HepG2 (cell line): ENCODE results near the gene FUT8. TPM values are rescaled to one million over a fixed set of nuclear protein-coding genes. Genes with fewer than 3 reads are reported as not detected.

Experiments used
- ATAC-seq: fragments of 200-7000 bp; cut with Tn5 transposase; 3 replicates; pipeline ENCODE4 v1.9.1; 2020; ENCODE audit warnings: mild to moderate bottlenecking, moderate library complexity
- BruUV-seq: library from RNA; stranded (reverse); fragments of 400-500 nt; replicated peaks from 2 replicates; lab custom pipeline; 2021; lab: Mats Ljungman, UMichigan
- CTCF ChIA-PET: fragments of 300-600 bp; formaldehyde crosslinking; extraction: SDS; loops from one replicate; lab custom pipeline; 2021; ENCODE audit warnings: low total read pairs, inconsistent platforms, low intra/inter-chr PET ratio; lab: Yijun Ruan, JAX
- POLR2A ChIA-PET: fragments of 350-600 bp; sonication (Branson Sonifier 250); formaldehyde crosslinking; loops from one replicate; lab custom pipeline; 2020; ENCODE audit warnings: antibody characterized with exemption, inconsistent platforms; lab: Yijun Ruan, JAX
- DNase-seq: peaks from one replicate; pipeline ENCODE4 v3.0.0-alpha.2; 2015; ENCODE audit warnings: low spot score
- FAIRE-seq: peaks from 3 replicates; lab custom pipeline; 2011; peaks lifted over from hg19 to GRCh38; lab: Jason Lieb, UNC
- H2AFZ ChIP-seq: one replicate; pipeline ENCODE4 v1.6.1; 2011; ENCODE audit warnings: low read length, inconsistent platforms
- H3K27ac ChIP-seq: fragments of 300-600 bp; 3 replicates; pipeline ENCODE4 v1.8.0; 2011; ENCODE audit warnings: mixed run types, mild to moderate bottlenecking, mixed read lengths, low read length, inconsistent platforms; ENCODE audit not compliant: insufficient read depth; ENCODE audit errors: extremely low read length
- H3K27me3 ChIP-seq, 2 experiments: fragments of 200-600 bp in 1 of 2; 2 replicates in 1 of 2; 3 replicates in 1 of 2; pipeline versions ENCODE4 v1.6.0 to v1.8.0; 2011; ENCODE audit warnings: low read length in 2 of 2, mild to moderate bottlenecking in 2 of 2, moderate library complexity in 2 of 2, inconsistent platforms in 1 of 2; ENCODE audit not compliant: insufficient read depth in 2 of 2, control insufficient read depth in 1 of 2
- H3K36me3 ChIP-seq, 2 experiments: fragments of 200-600 bp in 1 of 2; replicated peaks in 1 of 2; 2 replicates in 1 of 2; 3 replicates in 1 of 2; pipeline versions ENCODE4 v1.5.1 to v1.8.0; 2011; ENCODE audit warnings: low read length in 2 of 2, inconsistent platforms in 1 of 2; ENCODE audit not compliant: insufficient read depth in 2 of 2, control insufficient read depth in 1 of 2
- H3K4me1 ChIP-seq: 2 replicates; pipeline ENCODE4 v1.5.1; 2012; ENCODE audit warnings: low read length, inconsistent platforms; ENCODE audit not compliant: insufficient read depth
- H3K4me2 ChIP-seq: 2 replicates; pipeline ENCODE4 v1.6.0; 2011; ENCODE audit warnings: low read depth, low read length, inconsistent platforms
- H3K4me3 ChIP-seq, 3 experiments: fragments of 200-600 bp in 1 of 3; sonication (generic), shearing (Covaris generic) in 1 of 3; replicated peaks in 1 of 3; 2 replicates each; pipeline ENCODE4 v1.5.1; 2011 to 2016; ENCODE audit warnings: low read length in 3 of 3, inconsistent platforms in 2 of 3, low read depth in 2 of 3, mild to moderate bottlenecking in 2 of 3, control low read depth in 1 of 3, mixed read lengths in 1 of 3; ENCODE audit not compliant: insufficient read depth in 1 of 3
- H3K79me2 ChIP-seq: one replicate; pipeline ENCODE4 v1.6.1; 2011; ENCODE audit warnings: low read length, inconsistent platforms; ENCODE audit not compliant: insufficient read depth
- H3K9ac ChIP-seq: 2 replicates; pipeline ENCODE4 v1.6.0; 2011; ENCODE audit warnings: mild to moderate bottlenecking, low read depth, low read length, inconsistent platforms; ENCODE audit not compliant: insufficient read depth
- H3K9me3 ChIP-seq: 2 replicates; pipeline ENCODE4 v1.5.1; 2012; ENCODE audit warnings: mild to moderate bottlenecking, low read length
- H4K20me1 ChIP-seq: 2 replicates; pipeline ENCODE4 v1.6.0; 2011; ENCODE audit warnings: inconsistent platforms, mild to moderate bottlenecking, low read length, moderate library complexity; ENCODE audit not compliant: insufficient read depth
- ATF2 ChIP-seq: sonication (generic); formaldehyde crosslinking; IDR thresholded peaks from 2 replicates; pipeline ENCODE4 v1.4.0; 2020; ENCODE audit warnings: missing genetic modification reagents
- FIP1L1 ChIP-seq: fragments of 200-400 bp; formaldehyde crosslinking; IDR thresholded peaks from 2 replicates; pipeline ENCODE4 v1.6.1; 2018; ENCODE audit warnings: low read depth, mild to moderate bottlenecking, low read length, moderate library complexity, borderline replicate concordance; ENCODE audit not compliant: insufficient read depth
- GPBP1L1 ChIP-seq: sonication (generic); formaldehyde crosslinking; IDR thresholded peaks from 2 replicates; pipeline ENCODE4 v1.5.0; 2020; ENCODE audit warnings: mild to moderate bottlenecking, missing genetic modification reagents
- NCOA1 ChIP-seq: sonication (generic); formaldehyde crosslinking; IDR thresholded peaks from 2 replicates; pipeline ENCODE4 v1.9.0; 2021; ENCODE audit warnings: missing genetic modification reagents
- PAXIP1 ChIP-seq: sonication (generic); formaldehyde crosslinking; conservative IDR thresholded peaks from 2 replicates; pipeline ENCODE4 v1.4.0; 2020; ENCODE audit warnings: mild to moderate bottlenecking, missing genetic modification reagents, moderate library complexity
- PLRG1 ChIP-seq: fragments of 450-650 bp; conservative IDR thresholded peaks from 2 replicates; pipeline ENCODE4 v1.6.1; 2016
- ZBTB37 ChIP-seq: sonication (generic); formaldehyde crosslinking; IDR thresholded peaks from 2 replicates; pipeline ENCODE4 v1.4.0; 2020; ENCODE audit warnings: mild to moderate bottlenecking, missing genetic modification reagents
- ZNF142 ChIP-seq: sonication (generic); formaldehyde crosslinking; IDR thresholded peaks from 2 replicates; pipeline ENCODE4 v1.4.0; 2020; ENCODE audit warnings: missing genetic modification reagents
- WGBS: methylation state at CpG from one replicate; pipeline ENCODE4 v1.1.6; 2017; ENCODE audit warnings: low lambda C conversion rate; 5-methylcytosine and 5-hydroxymethylcytosine counted together
- in situ Hi-C: cut with HindIII; loops from 2 replicates; pipeline ENCODE4 v1.10.0; 2017; ENCODE audit warnings: low pct_unique_long_range_greater_than_20kb; ENCODE audit not compliant: extremely low pct_ligation_motif_present
- intact Hi-C: fragments of 100-400 bp; cut with micrococcal nuclease; formaldehyde crosslinking; loops from one replicate; pipeline ENCODE4 v1.10.0; 2022; ENCODE audit not compliant: unreplicated experiment
- polyA plus RNA-seq, 8 experiments: library from polyadenylated mRNA; depleted of rRNA in 3 of 8; stranded (reverse) in 7 of 8; unstranded in 1 of 8; fragments of >200 nt; fragmentation: Illumina TruSeq in 4 of 8; extraction: Trizol in 4 of 8; gene quantifications; 2 replicates each; pipeline versions ENCODE4 v1.2.1 to v1.2.3, GENCODE V29; 2011 to 2016; ENCODE audit warnings: low read depth in 4 of 8, missing spikeins in 1 of 8, mixed read lengths in 1 of 8; ENCODE audit not compliant: insufficient read depth in 1 of 8
- total RNA-seq, 5 experiments: library from RNA; depleted of rRNA; stranded (reverse); fragments of >200 nt; fragmentation: Illumina TruSeq; extraction: Trizol; gene quantifications; 2 replicates each; pipeline ENCODE4 v1.2.3, GENCODE V29; 2016; ENCODE audit warnings: low read depth in 1 of 5

The FUT8 gene
- total and polyA plus RNA-seq, 2 of the 13 experiments (the other 11 are each of a cell fraction or from before 2014, with no cell fraction given): 9.3 to 17.5 TPM

GRCh38 chr14:65790172-65790815 is 377.8 kb downstream of the FUT8 start:
- 38% methylated on average over 4 of the region's 7 CpGs for WGBS
- TF ChIP-seq PAXIP1 (no peak), ATF2 (no peak), PLRG1 (no peak), NCOA1 (CRISPR knock-in tag) (no peak), ZNF142 (CRISPR knock-in tag) (no peak), GPBP1L1 (CRISPR knock-in tag) (no peak), ZBTB37 (CRISPR knock-in tag) (no peak), FIP1L1 (no peak)

More at GRCh38 chr14:65790172-65790815, 377.8 kb downstream of the FUT8 start:
- no peak overlapping the region for H3K27ac ChIP-seq
- ChIA-PET POLR2A (no interaction called here), CTCF (no interaction called here)
- H3K79me2 ChIP-seq: no peaks in the 10 kb centered on the region
- no peaks in the 10 kb centered on the region for H3K9me3 ChIP-seq
- no peak overlapping the region for H3K4me2 ChIP-seq
- in situ Hi-C loops: no loop called here
- no peaks in the 10 kb centered on the region for H4K20me1 ChIP-seq
- BruUV-seq: no TSS peak
- no peak overlapping the region for H2AFZ ChIP-seq
- intact Hi-C loops: no loop called here
- no peak for FAIRE-seq
- DNase-seq: no peak
- no peak for ATAC-seq
- no peak overlapping the region for H3K4me3 ChIP-seq
- no peaks in the 10 kb centered on the region for H3K36me3 ChIP-seq
- peaks cover 13% of the 10 kb centered on the region for H3K4me1 ChIP-seq
- no peak overlapping the region for H3K9ac ChIP-seq
- peaks cover 0 to 17% of the 10 kb centered on the region in 2 experiments; a peak in 1 of 5 replicates for H3K27me3 ChIP-seq
